GM18873 (cell line): ENCODE data around the gene RACK1.
"Not testable (repeated sequence)": the region's sequence is repeated elsewhere in the genome, so short reads cannot be mapped to it uniquely, and the experiment has no call there.

Experiments
- ATAC-seq: cut with Tn5 transposase; IDR thresholded peaks from one replicate; pipeline ENCODE4 v1.9.1; 2021; ENCODE audit warnings: mild to moderate bottlenecking, moderate library complexity, moderate number of reproducible peaks; ENCODE audit not compliant: unreplicated experiment, low FRiP score

Gene RACK1

DNA sequence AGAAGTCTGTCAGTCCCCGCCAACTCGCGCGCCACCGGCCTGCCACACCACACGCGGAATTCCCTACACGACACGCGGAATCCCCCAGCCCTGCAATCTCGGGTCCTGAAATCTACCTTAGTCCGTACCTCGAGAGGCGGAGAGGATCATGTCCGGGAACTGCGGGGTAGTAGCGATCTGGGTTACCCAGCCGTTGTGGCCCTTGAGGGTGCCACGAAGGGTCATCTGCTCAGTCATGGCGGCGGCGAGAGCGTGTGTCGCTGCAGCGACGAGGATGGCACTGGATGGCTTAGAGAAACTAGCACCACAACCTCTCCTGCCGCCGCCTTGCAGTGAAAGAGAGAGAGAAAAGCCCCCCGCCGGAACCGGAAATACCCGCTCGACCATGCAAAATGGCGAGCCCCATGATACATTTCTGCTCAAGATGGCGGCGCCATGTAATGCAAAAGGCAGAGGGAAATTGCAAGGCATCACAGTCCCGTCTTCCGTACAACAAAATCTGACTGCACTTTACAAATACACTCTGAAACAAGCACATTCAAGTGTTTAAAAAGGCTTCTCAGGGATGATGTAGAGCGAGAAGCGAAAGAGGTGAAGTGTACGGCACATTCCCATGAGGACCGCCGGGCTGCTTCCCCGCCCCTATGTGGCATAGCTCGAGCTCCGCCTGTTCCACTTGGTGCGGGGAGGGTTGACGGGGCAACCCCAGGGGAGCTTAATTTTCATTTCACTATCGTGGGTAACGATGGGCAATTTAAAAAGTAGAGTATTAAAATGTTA, at the start of gene RACK1:
RACK1 (minus strand) TSS at position 343 of the 780 bp plus-strand sequence; CDS start at position 237, 106 bp downstream.
- peak; percentile 53 for ATAC-seq

DNA sequence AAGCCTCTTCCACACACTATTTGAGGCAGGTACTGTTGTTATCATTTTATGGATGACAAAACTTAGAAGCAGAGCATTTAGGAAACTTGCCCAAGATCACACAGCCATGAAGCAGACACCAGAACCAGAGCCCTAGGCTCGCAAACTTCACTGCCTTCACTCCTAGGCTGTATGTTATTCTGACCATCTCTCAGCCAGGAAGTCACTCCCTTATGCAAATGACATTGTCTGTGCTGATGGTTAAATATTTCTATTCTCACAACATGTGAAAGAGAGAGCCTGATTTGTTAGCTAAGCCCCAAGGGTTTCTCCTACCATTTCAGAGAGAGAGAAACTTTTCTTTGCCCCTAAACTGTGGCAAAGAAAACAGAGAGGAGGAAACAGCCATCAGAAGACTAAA, 43.6 kb upstream of the RACK1 start:
- peak; percentile 72 for ATAC-seq

DNA sequence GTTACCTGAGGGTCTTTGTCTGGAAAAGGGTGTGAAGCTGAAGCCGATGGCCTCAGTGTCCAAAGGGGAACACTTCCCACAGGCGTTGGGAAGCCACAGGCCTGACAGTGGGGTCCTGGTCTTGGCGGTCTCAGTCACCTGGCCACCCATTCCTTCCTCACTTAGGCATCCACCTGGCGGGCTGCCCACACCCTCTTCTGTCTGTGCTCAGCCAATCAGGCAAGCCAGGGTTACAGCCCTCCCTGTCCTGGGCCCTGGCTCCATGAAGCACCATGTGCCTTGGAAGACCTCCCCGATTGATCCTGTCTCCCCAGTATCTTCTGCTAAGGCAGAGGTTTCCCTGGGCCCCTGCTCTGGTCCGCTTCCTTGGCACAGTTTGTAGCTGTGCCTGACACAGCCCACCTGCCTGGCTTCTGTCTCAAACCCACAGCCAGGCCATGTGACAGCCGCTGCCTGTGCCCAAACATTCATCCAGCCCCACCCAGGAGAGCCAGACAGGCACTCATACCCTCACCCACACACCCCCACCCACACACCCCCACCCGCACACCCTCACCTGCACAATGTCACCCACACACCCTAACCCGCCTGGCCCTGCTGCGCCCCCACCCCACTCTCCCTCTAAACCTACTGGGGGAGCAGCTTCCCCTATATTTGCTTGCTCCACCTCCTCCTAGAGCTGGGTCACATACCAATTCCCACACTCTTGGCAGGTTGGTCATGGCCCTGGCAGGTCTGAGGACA, 42.4 kb upstream of the RACK1 start:
- ATAC-seq, result not testable (repeated sequence)

DNA sequence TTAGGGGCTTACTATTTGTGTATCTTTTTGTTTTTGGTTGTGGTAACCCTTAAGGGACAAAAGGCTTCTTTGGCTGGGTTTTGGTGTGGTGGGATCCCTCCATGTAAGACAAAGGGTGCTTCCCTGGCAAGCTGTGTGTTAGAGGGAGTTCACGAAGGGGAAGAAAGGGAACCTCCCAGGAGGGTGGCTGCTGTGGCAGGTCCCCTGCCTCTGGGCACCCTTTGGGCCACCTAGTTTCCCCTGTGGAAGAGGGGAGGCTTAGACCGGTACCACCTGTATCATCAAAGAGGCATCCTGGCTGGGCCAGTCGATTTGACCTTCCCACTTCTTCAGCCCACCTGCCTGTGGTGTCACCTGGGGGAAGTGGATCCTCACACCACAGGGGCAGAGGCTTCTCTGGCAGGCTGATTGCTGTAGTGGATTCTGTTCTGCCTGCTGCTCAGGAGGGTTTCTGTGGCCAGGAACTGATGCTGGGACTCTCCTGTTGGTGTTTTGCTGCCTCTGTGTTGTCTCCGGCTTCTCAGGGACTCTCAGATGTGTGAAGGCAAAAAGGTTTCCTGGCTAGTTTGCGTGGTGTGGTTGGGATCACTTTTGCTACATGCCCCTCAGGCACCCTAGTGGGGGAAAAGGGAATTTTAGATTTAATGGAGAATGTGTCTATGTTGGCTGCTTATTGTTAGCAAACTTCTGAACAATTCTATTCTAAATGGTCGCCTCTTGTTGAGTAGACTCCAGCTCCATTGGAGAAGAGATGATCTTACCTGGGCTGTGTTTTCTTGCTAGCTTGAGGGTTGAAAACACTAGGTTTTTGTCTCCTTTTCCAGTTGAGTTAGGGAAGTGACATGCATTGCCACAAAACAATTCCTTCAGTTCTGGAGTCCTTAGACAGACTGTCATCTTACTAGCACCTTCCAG, 40.4 kb upstream of the RACK1 start:
- not testable (repeated sequence) for ATAC-seq

DNA sequence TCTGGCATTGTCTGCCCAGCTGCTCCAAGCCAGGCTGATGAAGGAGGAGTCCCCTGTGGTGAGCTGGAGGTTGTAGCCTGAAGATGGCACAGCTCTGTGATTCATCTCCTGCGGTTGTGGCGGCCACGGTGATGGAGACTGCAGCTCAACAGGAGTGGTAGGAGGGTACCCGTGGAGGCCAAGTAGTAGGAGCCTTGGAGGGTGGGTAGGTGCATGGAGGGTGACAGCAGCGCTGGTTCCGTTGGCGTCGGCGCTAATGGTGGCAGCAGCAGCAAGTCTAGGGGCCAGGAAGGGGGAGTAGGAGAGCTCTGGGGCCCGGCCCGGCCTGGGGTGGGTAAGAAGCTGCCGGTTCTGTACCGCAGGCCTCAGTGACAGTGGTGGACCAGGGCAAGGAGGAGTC, 39.6 kb upstream of the RACK1 start:
- no peak for ATAC-seq

DNA sequence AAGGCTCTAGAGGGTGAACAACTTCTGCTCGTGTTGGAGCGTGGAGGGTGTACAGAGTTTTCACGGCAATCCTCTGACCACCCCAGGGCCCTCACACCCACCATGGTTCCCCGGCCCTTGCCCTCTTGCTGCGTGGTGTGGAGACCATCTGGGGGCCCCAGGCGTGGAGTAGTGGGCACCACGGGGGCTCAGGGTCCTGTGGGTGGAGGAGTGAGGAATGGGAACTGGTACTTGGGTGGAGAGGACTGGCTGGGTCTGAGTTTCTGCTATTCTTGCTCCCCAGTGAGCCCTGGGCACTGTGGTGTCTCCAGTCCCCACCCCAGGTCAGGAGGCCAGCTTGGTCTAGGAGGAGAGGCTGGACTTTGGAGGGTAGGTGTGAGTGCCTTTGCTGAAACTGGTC, 39.2 kb upstream of the RACK1 start:
- ATAC-seq, result no peak

DNA sequence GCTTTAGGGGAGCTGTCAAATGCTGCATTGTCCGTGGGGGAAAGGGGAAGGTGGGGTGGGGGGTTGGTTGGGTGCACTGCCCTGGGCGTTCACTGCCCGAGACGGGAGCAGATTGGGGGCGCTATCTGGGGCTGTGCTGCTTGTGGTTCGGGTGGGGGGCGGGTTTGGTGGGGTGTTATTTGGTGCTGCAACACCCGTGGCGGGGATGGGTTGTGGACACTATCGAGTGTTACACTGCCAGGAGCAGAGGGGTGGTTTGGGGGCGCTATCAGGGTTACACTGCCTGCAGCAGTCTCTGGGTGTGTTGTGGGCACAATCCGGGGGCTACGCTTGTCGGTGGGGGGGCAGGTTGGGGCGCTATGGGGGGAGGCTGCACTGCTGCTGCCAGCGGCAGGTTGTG, 38.7 kb upstream of the RACK1 start:
- not testable (repeated sequence) for ATAC-seq

DNA sequence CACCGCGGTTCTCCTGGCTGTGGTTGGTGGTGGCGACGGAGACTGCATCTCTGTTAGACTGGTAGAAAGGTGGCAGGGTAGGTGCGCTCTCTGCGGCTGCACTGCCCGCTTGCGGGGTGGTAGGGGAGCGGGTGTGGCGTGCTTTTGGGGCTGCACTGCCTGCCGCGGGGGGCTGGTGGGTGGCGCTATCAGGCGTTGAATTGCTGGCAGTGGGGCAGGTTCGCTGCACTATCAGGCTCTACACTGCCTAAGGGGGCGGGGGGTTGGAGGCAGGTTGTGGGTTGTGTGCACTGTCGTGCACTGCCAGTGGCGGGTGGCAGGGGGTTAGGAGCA, 38.2 kb upstream of the RACK1 start:
- no peak for ATAC-seq

DNA sequence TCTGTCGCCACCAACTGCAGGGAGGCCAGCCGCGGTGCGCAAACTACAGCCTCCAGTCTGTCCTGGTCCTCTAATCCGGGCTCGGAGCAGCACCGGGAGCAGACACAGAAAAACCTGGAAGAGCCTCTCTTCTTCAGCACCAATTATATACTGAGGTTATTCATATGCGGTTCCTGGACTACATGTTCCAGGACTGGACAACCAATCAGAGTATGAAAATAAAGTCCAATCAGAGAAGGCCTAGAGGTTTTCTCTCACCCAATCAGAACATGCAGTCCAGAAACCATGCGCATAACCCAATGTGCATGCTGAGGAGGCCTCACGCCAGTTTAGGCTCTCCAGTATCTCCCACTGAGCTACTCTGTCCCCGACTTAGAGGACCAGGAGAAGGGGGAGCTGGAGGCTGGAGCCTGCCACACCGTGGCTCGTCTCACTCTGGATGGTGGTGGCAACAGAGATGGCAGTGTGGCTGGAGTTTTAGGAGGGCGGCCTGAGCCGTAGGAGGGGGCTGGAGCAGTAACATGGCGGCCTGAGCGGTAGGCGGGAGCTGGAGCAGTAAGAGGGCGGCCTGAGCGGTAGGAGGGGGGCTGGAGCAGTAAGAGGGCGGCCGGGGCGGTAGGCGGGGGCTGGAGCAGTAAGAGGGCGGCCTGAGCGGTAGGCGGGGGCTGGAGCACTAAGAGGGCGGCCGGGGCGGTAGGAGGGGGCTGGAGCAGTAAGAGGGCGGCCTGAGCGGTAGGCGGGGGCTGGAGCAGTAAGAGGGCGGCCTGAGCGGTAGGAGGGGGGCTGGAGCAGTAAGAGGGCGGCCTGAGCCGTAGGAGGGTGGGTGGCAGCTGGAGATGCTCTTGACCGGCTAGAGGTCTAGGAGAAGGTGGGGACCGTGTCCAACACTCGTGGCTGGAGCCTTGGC, 37.6 kb upstream of the RACK1 start:
- no peak for ATAC-seq

DNA sequence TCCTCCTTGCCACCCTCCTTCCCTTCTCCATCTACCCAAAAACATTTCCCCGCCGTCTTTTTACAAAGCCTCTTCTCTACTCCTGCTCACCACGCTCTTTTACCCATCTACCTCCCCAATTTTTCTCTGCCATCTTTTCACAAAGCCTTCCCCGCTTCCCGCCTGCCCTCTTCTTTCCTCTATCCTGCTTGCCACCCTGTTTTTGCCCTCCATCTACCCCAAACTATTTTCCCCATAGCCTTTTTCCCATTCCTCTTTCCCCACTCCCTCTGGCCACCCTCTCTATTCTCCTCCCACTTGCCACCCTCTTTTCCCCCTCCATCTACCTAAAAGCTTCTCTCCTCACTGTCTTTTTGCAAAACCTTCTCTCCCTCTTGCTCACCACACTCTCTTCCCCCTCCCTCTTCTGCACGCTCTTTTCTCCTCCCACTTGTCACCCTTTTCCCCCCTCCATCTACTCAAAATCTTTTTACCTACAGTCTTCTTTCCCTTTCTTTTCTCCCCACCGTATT, 36.6 kb upstream of the RACK1 start:
- no peak for ATAC-seq

DNA sequence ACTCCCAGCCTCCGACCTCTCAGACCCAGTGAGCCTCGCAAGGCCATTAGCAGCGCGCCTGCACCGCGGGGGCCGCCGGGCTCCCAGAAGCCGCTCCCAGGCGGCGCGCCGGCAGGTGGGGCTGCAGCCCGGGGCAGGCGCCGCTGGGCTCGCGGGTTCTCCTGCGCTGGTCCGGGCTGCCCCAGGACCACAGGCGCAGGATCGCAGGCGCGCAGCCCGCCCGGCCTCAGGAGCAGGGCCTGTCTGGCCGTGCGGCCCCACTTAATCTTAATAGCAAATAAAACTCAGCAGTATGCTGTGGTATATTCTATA, 29.7 kb upstream of the RACK1 start:
- not testable (repeated sequence) for ATAC-seq

DNA sequence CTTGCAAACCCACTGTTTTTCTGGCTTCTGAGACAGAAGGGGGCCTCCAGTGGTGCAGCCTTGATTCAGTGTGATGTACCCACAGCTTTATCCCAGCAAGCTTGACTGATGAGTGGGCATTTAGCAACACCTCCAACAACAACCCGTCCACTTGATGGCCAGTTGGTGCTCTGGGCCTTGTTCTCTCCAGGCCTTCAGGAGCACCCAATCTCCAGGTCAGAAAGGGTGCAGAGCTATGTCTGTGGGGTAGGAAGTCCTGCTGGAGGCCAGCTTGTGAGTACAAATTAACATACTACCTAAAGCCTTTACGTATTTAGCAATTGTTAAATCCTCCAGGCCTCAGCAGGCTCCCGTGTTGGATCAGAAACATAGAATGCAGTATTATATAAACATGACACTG, 27.4 kb upstream of the RACK1 start:
- ATAC-seq, result no peak

DNA sequence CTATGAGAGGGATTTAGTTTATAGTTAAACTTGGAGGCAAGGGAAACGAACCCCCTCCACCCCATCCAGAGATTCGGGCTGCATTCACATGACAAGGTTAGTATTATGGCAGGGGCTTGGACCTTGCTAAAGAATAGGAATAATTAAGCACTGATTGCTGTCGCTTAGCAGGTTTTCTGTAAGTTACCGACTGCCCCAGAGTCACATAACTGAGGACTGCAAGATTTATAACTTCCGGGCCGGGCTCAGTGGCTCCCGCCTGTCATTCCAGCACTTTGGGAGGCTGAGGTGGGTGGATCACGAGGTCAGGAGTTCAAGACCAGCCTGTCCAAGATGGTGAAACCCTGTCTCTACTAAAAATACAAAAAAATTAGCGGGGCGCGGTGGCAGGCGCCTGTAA, 24.2 kb upstream of the RACK1 start:
- ATAC-seq, result not testable (repeated sequence)

DNA sequence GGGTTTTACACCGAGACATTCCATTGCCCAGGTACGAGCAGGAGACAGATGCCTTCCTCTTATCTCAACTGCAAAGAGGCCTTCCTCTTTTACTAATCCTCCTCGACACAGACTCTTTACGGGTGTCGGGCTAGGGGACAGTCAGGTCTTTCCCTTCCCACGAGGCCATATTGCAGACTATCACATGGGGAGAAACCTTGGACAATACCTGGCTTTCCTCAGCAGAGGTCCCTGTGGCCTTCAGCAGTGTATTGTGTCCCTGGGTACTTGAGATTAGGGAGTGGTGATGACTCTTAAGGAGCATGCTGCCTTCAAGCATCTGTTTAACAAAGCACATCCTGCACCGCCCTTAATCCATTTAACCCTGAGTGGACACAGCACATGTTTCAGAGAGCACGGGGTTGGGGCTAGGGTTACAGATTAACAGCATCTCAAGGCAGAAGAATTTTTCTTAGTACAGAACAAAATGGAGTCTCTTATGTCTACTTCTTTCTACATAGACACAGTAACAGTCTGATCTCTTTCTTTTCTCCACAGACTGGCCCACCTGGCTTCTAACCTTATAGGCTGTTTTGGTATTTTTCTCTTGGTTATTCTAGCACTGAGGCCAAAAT, 23.7 kb upstream of the RACK1 start:
- ATAC-seq, result not testable (repeated sequence)

DNA sequence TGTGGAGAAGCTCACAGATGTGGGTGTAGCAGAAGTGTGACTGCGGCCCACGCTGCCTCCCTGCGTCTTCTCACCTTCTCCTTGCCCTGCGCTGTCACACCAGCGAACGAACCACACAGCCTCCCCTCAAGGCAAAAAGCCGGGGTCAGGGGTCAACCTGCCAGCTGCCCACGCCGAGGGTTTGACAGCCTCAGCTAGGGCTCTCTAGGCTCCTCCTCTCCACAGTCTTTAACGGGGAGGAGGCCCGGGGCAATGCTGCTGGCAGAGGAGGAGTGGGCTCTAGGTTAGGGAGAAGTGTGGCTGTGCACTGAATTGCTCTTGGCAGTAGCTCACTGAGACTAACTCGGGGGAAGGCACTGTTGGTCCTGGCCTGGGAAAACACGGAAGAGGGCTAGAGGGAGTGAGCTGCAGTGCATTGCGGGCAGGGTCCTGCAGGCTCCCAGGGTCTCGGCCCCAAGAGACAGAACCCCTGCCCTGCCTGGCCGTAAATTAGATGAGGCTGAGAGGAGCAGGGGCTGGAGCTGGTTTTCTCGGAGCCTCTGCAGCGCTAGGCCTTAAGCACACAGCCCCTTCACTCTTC, 21.5 kb upstream of the RACK1 start:
- ATAC-seq, result no peak

DNA sequence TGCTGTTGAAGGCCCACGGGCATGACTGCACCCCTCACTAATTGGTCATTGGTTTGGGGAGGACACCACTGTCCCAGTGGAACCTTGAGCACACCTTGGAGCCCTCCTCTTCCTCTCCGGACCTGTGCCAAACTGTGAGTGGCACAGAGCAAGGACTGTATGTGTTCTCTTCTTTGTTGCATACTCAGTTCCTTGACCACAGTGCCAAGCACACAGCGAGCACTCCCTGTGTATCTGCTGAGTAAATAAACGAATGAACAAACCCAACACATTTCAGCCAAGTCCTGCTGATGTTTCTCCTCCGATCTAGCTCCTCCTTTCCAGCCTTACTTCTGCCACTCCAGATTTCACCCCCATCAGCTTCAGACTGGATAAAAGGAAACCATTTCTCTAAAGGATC, 19.9 kb upstream of the RACK1 start:
- no peak for ATAC-seq

DNA sequence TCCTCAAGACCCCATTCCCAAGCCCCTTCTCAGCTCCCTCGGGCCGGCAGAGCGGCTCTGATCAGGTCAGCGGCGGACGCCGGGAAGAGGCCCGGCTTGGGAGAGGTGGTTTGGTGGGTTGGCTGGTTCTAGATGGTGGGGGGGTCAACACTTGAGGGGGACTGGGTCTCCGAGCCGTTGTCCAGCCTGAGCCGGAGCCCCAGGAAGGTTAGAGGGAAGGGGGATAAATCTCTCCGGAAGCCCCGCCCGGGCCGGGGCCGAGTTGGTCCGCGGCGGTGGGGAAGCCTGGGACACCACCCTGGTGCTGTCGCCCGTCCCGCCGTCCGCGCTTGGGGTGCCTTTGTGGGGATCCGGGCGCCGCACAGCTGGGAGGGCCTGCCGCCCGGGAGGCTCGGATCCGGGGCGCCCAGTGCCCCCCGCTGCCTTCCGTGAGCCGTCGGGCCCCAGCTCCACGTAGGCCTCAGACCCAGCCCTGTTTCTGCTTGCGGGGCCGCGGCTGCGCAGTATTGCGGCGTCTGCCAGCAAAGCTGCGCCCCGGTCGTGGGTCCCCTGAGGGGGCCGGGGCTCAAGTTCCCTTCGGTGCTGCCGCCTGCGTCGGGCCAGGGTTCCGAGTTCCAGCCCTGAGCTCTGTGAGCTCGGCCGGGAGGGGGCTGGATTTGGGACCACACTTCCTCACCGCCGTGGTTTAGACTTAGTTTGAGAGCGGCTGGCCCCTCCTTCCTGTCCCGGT, 17.8 kb upstream of the RACK1 start:
- ATAC-seq, result peak; percentile 47

DNA sequence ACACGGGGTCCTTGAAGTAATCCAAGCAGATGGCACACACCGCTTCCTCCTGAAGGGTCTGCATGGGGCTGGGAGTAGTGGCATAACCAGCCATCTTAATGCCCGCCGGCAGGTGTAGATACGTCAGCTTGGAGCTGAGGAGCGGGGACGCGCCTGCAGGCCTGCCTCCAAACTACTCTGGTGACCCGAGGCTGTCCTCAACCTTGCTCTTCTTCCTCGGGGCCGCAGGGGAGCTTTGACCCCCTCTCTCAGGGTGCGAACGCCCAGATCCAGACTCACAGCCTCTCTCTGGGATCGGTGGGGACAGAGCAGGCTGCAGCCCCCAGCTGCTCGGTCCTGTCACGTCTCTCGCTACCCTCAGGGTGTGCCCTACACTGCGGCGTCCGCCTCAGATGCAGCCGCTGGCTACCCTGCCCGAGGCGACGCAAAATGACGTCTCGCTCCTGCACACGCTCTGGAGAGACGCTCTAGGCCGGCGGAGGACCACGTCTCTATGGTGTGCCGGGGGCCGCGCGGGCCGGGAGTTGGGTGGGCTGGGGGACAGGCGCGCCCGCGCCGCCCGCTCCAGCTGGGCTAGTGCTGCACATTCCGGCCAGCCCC, 17.1 kb upstream of the RACK1 start, which contains the start of gene TRIM52:
TRIM52 (minus strand) TSS at position 424 of the 600 bp plus-strand sequence; CDS start at position 94, 330 bp downstream.
- ATAC-seq, result peak; percentile 74
